ENCODE measurements around the gene PLG.
"Not testable (repeated sequence)": the region's sequence is repeated elsewhere in the genome, so short reads cannot be mapped to it uniquely, and the experiment has no call there.

PLG gene

GRCh38 chr6:160690458-160690857 lies 11.6 kb upstream of the PLG start:
- no peak for DNase-seq (ENCODE audit: low read depth in 2 of 2)
- H3K4me3 ChIP-seq (replicated peaks in 1 of 2; ENCODE audit: low read depth in 2 of 2, low read length in 2 of 2) = no peak overlapping the region
- no peak for TF ChIP-seq CTCF (IDR thresholded peaks at IDR 0.05; ENCODE audit: low read depth, low read length)

GRCh38 chr6:160691617-160692016 lies 10.4 kb upstream of the PLG start:
- H3K4me3 ChIP-seq (replicated peaks in 1 of 2; ENCODE audit: low read depth in 2 of 2, low read length in 2 of 2) = no peak overlapping the region
- TF ChIP-seq CTCF (IDR thresholded peaks at IDR 0.05; ENCODE audit: low read depth, low read length) = no peak
- DNase-seq (ENCODE audit: low read depth in 2 of 2) = no peak

DNA sequence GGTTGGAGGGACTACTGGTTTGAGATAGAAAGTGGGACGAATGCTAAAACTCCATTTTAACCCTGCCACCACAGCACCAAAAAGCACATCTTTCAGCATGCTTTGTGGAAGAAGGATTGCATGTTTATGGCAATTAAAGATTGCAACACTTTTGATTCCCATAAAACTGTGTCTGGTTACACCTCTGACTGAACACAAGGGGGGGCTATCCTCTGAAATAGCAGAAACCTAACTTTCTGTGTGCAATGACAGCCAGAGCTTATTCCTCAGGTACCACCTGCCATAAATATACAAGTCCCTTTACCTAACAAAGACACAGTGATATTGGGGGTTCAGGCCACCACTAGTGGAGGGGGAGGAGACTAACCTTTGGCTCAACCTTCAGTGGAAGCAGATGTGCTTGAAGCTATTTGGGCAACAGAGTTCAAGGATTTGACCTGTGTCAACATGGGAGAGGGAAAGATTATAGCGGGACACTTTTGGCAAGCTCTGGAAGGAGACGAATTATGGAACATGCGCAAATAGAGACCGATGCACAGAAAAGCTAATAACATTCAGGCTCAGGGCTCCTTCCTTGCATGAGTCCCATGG lies 9.6 kb upstream of the PLG start:
- DNase-seq (ENCODE audit: low read depth in 2 of 2) = no peak
- H3K4me3 ChIP-seq (replicated peaks in 1 of 2; ENCODE audit: low read depth in 2 of 2, low read length in 2 of 2) = no peak overlapping the region
- TF ChIP-seq CTCF (IDR thresholded peaks at IDR 0.05; ENCODE audit: low read depth, low read length) = no peak

- peak in 1 of 2 donors; percentile 12 for DNase-seq (ENCODE audit: low read depth in 2 of 2)
- H3K4me3 ChIP-seq (replicated peaks in 1 of 2; ENCODE audit: low read depth in 2 of 2, low read length in 2 of 2) = not testable (repeated sequence)
Measured at GRCh38 chr6:160695025-160695424, 7.0 kb upstream of the PLG start.

GRCh38 chr6:160695622-160696021 lies 6.4 kb upstream of the PLG start:
- not testable (repeated sequence) for H3K4me3 ChIP-seq (replicated peaks in 1 of 2; ENCODE audit: low read depth in 2 of 2, low read length in 2 of 2); DNase-seq (ENCODE audit: low read depth in 2 of 2)

GRCh38 chr6:160696884-160697283 lies 5.2 kb upstream of the PLG start:
- DNase-seq (ENCODE audit: low read depth in 2 of 2); H3K4me3 ChIP-seq (replicated peaks in 1 of 2; ENCODE audit: low read depth in 2 of 2, low read length in 2 of 2): not testable (repeated sequence)

DNA sequence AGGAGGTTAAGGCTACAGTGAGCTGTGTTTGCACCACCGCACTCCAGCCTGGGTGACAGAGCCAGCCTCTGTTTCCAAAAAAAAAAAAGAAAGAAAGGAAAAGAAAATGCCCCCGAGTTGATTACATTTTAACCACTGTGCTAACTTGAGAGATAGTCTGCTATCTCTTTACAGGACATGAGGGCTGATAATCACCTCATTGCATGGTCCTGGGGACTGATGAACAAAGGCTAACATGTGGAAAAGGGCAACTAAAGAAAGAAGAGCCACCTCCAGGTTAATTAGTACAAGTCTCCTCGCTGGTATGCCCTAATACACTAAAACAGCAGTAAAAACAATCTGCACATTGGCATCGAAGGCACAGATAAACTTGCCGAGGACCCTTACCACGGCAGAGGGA lies 4.2 kb upstream of the PLG start:
- TF ChIP-seq CTCF (IDR thresholded peaks at IDR 0.05; ENCODE audit: low read depth, low read length) = no peak
- no peak for DNase-seq (ENCODE audit: low read depth in 2 of 2)
- H3K4me3 ChIP-seq (replicated peaks in 1 of 2; ENCODE audit: low read depth in 2 of 2, low read length in 2 of 2) = no peak overlapping the region

- DNase-seq (ENCODE audit: low read depth in 2 of 2); H3K4me3 ChIP-seq (replicated peaks in 1 of 2; ENCODE audit: low read depth in 2 of 2, low read length in 2 of 2): not testable (repeated sequence)
Measured at GRCh38 chr6:160704688-160705087, 2.6 kb downstream of the PLG start.

GRCh38 chr6:160708993-160709392 lies 6.9 kb downstream of the PLG start:
- not testable (repeated sequence) for H3K4me3 ChIP-seq (replicated peaks in 1 of 2; ENCODE audit: low read depth in 2 of 2, low read length in 2 of 2); DNase-seq (ENCODE audit: low read depth in 2 of 2)

All from cardiac fibroblast (primary cell).